Mucosa of descending colon (tissue), 3 donors: ENCODE data around the gene PHLPP1. TPM values are rescaled to one million over a fixed set of nuclear protein-coding genes. Genes with fewer than 3 reads are reported as not detected.
A peak's percentile ranks its signal among the peaks of the same experiment; 100 is the strongest.

Experiments used
- ATAC-seq: fragments of 200-7000 bp; cut with Tn5 transposase; one replicate; pipeline ENCODE4 v1.9.1; 2020; ENCODE audit warnings: mild to moderate bottlenecking, moderate library complexity
- DNase-seq, 3 donors: peaks; one replicate each; pipeline ENCODE4 v3.0.0-alpha.2; 2020
- H3K36me3 ChIP-seq: fragments of 200-600 bp; one replicate; pipeline ENCODE4 v1.8.0; 2021; ENCODE audit warnings: low read depth, mild to moderate bottlenecking
- H3K4me1 ChIP-seq: fragments of 200-600 bp; one replicate; pipeline ENCODE4 v1.8.0; 2021; ENCODE audit warnings: low read depth, mild to moderate bottlenecking
- H3K4me3 ChIP-seq: fragments of 200-600 bp; one replicate; pipeline ENCODE4 v1.8.0; 2021; ENCODE audit warnings: mild to moderate bottlenecking
- H3K9me3 ChIP-seq: fragments of 200-600 bp; one replicate; pipeline ENCODE4 v1.8.0; 2021; ENCODE audit warnings: mild to moderate bottlenecking
- CTCF ChIP-seq: fragments of 200-600 bp; IDR thresholded peaks from one replicate; pipeline ENCODE4 v1.8.0; 2022; ENCODE audit warnings: antibody characterized with exemption, mild to moderate bottlenecking
- intact Hi-C, 2 donors: fragments of 100-400 bp; cut with DNase I in 1 of 2; cut with micrococcal nuclease in 1 of 2; formaldehyde crosslinking; loops; one replicate each; pipeline versions ENCODE4 v1.11.0 to v1.11.1; 2022; cut with DNase I, micrococcal nuclease
- total RNA-seq, 3 donors: library from RNA; stranded (reverse); fragmentation: NEBNext Ultra II Directional in 2 of 3; extraction: Animal tissue kit (Norgen Biotek cat#: 25700) in 2 of 3; gene quantifications; one replicate each; pipeline versions ENCODE4 v1.2.1 to v1.2.4, GENCODE V29; 2021 to 2023
- donor health status: DM: no; HTN: no; CAD: no; lungs with moderate emphysema.
- donor health status: DM: no; HTN: no; CAD: no.
- donor health status: DM: no; HTN: yes; CAD: no.

Gene PHLPP1
- total RNA-seq, 3 donors from 2014 or later, result 17.9 to 28.9 (median 19.7) TPM

DNA sequence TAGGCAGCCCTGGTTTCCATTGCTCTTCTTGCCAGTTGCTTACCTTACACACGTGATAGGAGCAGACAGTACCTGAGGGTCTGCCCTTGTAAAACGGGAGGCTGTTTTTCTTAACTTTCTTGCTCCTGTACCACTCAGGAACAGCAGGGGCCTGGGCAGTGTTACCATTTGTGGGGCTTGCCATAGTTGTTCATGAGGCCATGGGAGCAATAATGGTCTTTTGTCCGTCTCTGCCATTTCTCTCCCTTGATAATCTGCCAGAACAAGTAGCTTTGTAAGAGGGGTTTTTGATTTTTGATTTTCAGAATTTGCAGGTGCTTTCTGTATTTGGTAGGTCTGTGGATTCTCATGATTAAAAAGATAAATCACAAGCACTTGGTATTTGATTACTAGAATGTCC, 259.0 kb downstream of the PHLPP1 start:
- Histone ChIP-seq H3K36me3 (no peaks in the 10 kb centered on the region), H3K4me1 (no peaks in the 10 kb centered on the region), H3K9me3 (no peaks in the 10 kb centered on the region), H3K4me3 (no peak overlapping the region)
- intact Hi-C loops, result loop anchor here in 1 of 2 donors (10.0 kb wide), 1 partner anchor 260 kb away; the partner anchor contains the start of gene PHLPP1
- no peak for ATAC-seq
- no peak for DNase-seq
- TF ChIP-seq CTCF, result no peak

DNA sequence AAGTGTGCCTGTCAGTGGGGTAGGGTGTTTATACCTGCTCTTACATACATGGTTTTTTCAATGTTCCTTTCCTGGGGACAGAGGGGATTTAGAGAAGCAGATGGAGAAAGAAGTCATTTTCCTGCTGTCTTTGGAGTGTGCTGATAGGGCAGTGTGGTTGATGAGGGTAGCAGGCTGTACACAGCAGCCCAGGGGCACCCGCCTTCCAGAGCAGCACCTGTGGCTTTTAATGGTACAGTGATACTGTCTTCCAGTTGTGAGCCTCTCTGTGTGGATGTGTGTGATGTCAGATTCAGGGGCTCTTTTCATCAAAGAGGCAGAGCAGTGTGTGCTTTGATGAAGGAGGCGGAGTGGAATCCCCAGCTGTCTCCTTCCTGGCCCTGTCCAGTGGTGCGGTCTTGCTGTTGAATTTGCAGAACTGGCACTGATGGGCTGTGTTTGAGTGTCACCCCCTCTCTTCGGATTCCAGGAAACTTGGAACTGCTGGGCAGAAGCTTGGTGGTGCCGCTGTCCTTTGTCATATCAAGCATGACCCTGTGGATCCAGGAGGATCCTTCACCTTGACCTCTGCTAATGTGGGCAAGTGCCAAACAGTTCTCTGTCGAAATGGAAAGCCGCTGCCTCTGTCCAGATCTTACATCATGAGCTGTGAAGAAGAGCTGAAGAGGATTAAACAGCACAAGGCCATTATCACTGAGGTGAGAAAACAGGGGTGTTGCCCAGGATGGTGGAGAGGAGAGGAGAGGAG, 259.8 kb downstream of the PHLPP1 start:
- H3K4me3 ChIP-seq, result no peak overlapping the region
- H3K36me3 ChIP-seq, result no peaks in the 10 kb centered on the region
- TF ChIP-seq CTCF, result no peak
- ATAC-seq, result no peak
- H3K9me3 ChIP-seq, result no peaks in the 10 kb centered on the region
- no peak for DNase-seq
- H3K4me1 ChIP-seq, result no peaks in the 10 kb centered on the region
- intact Hi-C loops, result loop anchor here in 1 of 2 donors (10.0 kb wide), 1 partner anchor 260 kb away; the partner anchor contains the start of gene PHLPP1

GRCh38 chr18:62975785-62976184, 260.4 kb downstream of the PHLPP1 start:
- Histone ChIP-seq H3K4me1 (no peaks in the 10 kb centered on the region), H3K36me3 (no peaks in the 10 kb centered on the region), H3K4me3 (no peak overlapping the region), H3K9me3 (no peaks in the 10 kb centered on the region)
- ATAC-seq (no peak), DNase-seq (no peak)
- intact Hi-C loops, result loop anchor here in 1 of 2 donors (10.0 kb wide), 1 partner anchor 261 kb away; the partner anchor contains the start of gene PHLPP1
- no peak for TF ChIP-seq CTCF

DNA sequence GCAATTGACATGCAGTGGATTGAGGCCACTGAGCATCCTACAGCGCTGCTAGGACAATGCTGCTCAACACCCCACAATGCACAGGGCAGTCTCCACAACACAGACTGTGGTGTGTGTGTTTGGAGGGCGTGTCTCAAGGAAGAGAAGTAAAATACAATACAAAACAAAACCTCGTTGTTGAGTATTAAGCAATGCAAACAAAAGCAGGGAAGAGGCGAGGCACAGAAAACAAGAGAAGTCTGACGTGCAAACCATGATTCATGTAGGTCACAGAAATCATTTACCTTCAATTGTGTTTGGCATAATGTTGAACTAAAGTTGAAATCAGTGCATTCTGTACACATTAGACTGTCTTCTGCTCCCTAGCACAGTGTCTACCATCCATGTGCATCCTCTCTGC, 260.9 kb downstream of the PHLPP1 start:
- Histone ChIP-seq H3K36me3 (no peaks in the 10 kb centered on the region), H3K4me1 (no peaks in the 10 kb centered on the region), H3K9me3 (no peaks in the 10 kb centered on the region), H3K4me3 (no peak overlapping the region)
- DNase-seq, result peak in 1 of 3 donors; percentile 30
- ATAC-seq, result peak; percentile 91
- intact Hi-C loops, result loop anchor here in 1 of 2 donors (10.0 kb wide), 1 partner anchor 261 kb away; the partner anchor contains the start of gene PHLPP1
- no peak for TF ChIP-seq CTCF

- no peaks in the 10 kb centered on the region for H3K9me3 ChIP-seq
- ATAC-seq, result no peak
- H3K4me3 ChIP-seq, result no peak overlapping the region
- intact Hi-C loops, result loop anchor here in 1 of 2 donors (10.0 kb wide), 1 partner anchor 263 kb away; the partner anchor contains the start of gene PHLPP1
- H3K36me3 ChIP-seq, result no peaks in the 10 kb centered on the region
- no peak for DNase-seq
- no peak for TF ChIP-seq CTCF
- H3K4me1 ChIP-seq, result no peaks in the 10 kb centered on the region
These were observed 262.2 kb downstream of the PHLPP1 start for GRCh38 chr18:62977512-62977911.
